Measurements from ENCODE around the gene CRTC1. TPM values are rescaled to one million over a fixed set of nuclear protein-coding genes. Genes with fewer than 3 reads are reported as not detected.
"Not testable (repeated sequence)": the region's sequence is repeated elsewhere in the genome, so short reads cannot be mapped to it uniquely, and the experiment has no call there.

Gene CRTC1
- polyA plus RNA-seq, 1 donor: 16.7 TPM

- peak; percentile 46 for DNase-seq
Observed at GRCh38 chr19:18700501-18701249, 17.2 kb downstream of the CRTC1 start.

DNA sequence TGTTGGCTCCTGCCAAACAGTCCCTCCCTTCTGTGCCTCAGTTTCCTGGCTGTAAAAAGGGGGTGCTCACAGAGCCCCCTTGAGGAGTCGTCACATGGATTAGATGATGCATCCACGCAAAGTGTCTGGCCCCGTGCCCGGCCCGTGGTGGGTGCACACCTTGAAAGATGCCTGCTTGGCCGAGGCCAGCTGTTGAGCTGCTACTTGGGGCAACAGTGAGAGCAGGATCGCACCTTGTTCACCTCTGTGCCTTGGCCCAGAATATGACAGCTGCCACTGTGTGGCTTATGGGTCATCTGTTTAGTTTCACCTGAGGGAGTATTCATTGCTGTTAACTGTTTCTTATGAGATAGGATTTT lies 17.7 kb downstream of the CRTC1 start:
- DNase-seq: no peak

DNA sequence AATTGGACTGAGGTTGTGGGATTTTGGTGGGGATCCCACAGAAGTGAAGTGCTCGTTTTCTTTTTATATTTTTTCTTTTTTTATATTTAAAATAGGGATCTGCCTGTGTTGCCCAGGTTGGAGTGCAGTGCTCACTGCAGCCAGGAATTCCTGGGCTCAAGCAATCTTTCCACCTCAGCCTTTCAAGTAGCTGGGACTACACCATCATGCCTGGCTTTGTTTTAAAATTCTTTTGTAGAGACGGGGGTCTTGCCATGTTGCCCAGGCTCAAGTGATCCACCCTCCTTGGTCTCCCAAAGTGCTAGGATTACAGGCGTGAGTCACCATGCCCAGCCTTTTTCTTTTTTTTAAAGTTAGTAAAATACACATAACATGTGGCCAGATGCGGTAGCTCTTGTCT lies 20.6 kb downstream of the CRTC1 start:
- DNase-seq: no peak

DNA sequence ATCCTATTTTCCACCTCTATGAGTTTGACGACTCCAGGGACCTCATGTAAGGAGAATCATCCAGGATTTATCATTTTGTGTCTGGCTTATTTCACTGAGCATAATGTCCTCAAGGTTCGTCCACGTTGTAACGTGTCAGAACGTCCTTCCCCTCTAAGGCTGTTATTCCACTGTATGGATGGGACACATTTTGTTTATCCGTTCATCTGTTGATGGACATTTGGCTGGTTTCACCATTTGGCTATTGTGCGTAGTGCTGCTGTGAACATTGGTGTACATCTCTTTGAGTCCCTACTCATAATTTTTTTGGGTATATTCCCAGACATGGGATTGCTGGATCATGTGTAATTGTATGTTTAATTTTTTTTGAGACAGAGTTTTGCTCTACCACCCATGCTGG lies 21.5 kb downstream of the CRTC1 start:
- no peak for DNase-seq

DNA sequence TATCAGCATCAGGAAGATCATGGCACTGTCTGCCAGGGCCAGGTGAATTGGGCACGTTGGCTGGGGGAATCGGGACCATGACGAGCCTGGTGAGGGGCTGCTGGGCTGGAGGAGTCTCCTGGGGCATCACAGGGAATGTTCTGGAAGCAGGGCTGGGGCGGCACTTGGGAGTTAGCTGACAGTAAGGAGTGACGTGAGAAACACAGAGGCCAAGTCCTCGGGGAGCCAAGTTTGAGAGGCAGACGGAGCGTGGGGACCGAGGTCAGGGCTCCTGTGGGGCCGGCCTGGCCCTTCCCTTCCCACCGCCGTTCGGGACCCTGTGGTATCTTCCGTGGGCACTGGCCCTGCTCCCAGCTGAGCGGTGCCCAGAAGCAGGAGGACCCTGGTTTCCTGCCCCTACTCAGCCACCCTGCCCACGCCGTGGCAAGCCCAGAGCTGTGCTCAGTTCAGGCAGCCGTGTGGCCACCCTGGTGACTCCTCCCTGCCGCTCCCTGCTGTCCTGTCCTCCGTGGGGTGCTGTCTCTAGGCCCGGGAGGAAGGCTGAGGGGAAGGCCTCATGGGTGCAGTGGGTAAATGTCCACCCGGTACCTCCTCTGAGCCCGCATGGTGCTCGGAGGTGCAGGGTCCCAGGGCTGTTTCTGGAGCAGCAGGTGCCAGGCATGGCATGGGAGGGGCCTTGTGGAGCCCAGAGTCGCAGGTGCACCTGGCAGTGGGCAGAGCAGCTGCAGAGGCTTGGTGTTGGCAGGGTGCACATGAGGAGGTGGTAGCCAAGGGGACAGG lies 25.2 kb downstream of the CRTC1 start:
- no peak for DNase-seq

DNA sequence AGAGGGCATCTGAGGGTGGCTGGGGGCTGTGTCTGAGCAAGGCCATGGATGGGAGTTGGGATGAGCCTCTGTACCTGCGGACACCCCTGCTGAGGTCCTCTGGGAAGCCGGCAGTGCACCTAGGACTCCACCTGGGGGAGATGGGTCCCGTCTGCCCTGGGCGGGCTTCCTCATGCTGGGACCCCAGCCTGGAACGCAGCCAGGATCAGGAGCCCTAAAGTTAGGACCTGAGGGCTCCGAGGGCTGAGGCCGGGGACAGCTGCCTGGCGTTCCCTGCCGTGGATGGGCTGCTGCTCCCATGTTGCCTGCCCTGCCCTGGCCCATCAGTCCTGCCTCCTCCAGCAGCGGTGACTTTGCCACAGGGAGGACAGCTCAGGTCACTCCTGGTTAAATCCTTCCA lies 26.1 kb downstream of the CRTC1 start:
- no peak for DNase-seq

DNA sequence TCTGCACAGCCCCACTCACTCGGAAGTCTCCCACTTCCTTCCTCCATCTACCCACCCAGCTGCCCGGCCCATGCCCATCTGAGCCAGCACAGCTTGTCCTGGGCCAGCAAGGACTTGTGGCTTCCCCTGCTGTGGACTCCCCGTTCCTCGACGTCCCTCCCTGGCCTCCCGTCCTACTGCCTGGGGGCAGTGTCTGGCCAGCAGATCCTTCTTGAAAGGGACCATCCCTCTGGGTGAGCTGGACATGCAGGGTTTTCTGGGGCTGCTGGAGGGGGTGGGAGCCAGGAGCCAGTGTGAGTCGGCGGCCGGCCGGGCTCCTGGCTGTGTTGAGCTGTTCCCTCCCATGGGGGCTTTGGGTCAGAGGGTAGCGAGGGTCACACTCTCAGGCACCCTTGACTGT lies 26.7 kb downstream of the CRTC1 start:
- DNase-seq: no peak

DNA sequence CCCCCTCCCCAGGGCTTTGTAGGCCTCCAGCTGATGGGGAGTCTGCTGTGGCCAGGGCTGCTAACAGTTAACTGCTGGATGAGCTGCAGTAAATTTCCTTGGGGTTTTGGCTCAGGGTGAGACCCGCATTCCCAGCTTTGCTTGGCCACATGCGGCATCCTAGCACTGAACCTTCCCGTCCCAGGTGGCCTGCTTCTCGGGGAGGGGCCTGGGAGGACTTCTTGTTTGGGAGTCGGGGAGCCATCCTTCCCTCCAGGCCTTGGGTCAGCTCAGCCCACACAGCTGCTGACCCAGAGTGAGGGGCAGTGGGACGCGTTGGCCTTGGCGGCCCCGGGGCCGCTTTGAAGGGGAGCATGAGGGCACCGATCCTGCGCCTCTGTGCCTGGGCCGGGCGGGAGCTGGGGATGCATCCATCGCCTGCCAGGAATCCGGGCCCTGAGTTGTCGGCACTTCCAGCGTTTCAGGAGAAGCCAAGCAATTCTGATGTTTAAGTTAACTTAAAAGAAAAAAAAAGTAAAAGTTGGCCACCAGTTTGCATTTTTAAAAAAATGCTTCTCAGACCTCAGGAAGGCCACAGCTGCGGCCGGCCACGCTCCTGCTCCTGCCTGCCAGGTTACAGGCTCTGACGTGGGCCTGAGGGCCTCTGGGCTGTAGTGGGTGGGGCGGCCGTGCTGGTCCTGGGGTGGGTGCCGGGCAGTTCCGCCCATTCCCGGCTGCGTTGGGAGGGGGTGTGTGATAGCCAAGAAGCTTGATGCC lies 27.7 kb downstream of the CRTC1 start:
- no peak for DNase-seq

- DNase-seq: no peak
Observed at GRCh38 chr19:18711893-18712292, 28.4 kb downstream of the CRTC1 start.

DNA sequence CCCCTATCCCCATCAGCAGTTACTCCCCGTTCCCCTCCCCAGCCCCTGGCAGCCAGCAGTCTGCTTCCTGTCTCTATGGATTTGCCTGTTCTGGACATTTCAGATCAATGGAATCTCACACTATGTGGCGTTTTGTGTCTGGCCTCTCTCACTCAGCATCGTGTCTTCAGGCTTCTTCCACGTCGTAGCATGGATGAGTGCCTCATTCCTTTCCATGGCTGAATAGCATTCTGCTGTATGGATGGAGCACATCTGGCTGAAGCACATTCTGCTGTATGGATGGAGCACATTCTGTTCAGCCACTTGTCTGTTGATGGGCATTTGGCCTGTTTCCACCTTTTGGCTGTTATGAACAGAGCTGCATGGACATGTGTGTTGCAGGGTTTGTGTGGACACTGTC lies 29.5 kb downstream of the CRTC1 start:
- no peak for DNase-seq

GRCh38 chr19:18713550-18714117 lies 30.2 kb downstream of the CRTC1 start:
- no peak for DNase-seq

DNA sequence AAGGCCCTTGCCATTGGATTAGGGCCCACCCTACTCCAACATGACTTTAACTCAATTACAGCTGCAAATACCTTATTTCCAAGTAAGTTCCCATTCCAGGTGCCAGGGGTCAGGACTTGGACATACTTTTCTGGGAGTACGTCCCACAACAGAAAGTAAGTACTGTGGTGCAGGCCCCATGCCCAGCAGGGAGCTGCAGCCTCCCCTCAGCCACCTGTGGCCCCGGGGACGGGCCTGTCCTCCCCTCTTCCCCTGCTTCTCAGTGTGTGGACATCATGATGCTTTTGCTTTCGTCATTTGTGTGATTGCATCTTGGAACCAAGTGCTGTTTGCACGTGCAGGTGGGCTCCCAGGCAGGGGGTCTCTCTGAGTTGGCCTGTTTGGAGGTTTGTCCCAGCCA lies 31.9 kb downstream of the CRTC1 start:
- DNase-seq: no peak

DNA sequence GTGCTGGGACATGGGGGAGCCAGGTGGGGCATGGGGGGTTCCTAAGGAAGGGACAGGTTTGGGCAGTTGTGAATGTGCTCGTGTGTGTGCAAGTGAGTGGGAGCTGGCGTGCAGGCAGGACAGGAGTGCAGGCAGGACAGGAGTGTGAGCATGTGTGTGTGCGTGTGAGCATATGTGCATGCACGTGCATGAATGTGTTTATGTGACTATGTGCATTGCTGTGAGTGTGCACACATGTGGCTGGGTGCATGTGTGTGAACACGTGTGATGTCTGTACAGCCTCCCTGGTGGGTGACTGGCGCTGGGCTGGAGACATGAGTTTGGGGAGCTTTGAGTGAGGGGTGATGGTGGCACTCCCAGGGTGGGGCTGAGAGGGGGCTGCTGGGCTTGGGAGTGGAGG lies 33.4 kb downstream of the CRTC1 start:
- DNase-seq: no peak

- DNase-seq: no peak
Observed at GRCh38 chr19:18717601-18718000, 34.1 kb downstream of the CRTC1 start.

DNA sequence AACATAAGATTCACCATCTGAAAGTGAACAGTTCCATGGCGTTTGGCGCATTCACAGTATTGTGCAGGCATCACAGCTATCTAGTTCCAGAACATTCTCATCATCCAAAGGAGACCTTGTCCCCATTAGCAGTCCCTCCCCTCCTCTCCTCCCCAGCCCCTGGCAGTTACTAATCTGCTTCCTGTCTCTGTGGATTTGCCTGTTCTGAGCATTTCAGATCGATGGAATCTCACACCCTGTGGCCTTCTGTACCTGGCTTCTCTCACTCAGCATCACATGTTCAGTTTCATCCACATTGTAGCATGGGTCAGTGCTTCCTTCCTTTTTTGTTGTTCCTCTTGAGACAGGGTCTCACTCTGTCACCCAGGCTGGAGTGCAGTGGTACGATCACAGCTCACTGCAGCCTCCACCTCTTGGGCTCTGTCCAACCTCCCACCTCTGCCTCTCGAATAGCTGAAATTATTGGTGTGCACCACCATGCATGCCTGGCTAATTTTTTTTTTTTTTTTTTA lies 34.6 kb downstream of the CRTC1 start:
- DNase-seq: no peak

GRCh38 chr19:18718846-18719458 lies 35.5 kb downstream of the CRTC1 start:
- no peak for DNase-seq

GRCh38 chr19:18719541-18719940 lies 36.1 kb downstream of the CRTC1 start:
- no peak for DNase-seq

GRCh38 chr19:18723871-18724377 lies 40.4 kb downstream of the CRTC1 start:
- DNase-seq: no peak

DNA sequence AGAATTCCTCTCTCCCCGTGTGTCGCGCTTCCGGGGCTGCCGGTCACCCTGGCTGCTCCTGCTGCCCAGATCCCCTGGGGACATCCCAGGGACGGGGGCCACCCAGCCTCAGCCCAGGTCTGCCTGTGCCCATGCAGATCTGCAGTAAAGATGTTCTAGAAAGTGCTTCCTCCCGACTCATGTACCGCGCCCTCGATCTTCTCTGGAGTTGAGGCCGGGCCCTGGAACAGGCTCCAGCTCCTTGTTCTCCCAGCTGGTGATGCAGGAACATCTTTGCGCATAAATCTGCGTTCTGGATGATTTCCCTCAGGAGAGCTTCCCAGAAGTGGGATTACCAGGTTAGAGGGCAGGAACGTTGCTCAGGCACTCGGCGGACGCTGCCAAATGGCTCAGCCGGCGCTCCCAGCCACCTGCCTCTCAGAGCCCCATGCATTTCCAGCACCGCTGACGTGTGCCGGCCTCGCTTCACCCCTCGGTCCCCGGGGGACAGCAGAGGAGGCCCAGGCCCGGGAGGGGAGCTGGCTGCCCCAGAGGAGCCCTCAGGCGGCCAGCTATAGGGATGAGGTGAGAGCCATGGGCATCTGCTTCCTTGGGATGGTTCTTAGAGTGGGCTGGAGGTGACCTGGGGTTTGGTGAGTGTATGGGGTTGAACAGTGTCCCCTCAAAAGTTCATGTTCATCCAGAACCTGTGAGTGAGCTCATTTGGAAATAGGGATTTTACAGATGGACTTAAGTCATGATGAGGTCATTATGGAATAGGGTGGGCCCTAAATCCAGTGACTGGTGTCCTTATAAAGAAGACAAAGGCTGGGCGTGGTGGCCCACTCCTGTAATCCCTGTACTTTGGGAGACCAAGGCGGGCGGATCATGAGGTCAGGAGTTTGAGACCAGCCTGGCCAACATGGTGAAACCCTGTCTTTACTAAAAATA lies 42.6 kb downstream of the CRTC1 start:
- DNase-seq: no peak

- no peak for DNase-seq
Observed at GRCh38 chr19:18726846-18727245, 43.4 kb downstream of the CRTC1 start.

DNA sequence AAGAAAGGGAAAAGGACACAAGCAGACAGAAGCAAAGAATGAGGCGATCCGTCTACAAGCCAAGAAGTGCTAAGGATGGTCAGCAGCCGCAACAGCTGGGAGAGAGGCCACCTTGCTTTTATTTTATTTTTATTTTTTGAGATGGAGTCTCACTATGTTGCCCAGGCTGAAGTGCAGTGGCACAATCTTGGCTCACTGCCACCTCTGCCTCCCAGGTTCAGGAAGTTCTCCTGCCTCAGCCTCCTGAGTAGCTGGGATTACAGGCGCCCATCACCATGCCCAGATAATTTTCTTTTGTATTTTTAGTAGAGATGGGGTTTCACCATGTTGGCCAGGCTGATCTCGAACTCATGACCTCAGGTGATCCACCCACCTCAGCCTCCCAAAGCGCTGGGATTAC lies 44.1 kb downstream of the CRTC1 start:
- not testable (repeated sequence) for DNase-seq

All from left kidney (tissue), 2 donors.